GM18526 (cell line): ENCODE data around the gene IFI27L1.
A peak's percentile ranks its signal among the peaks of the same experiment; 100 is the strongest.

ENCODE experiments used
- POLR2A ChIP-seq: IDR thresholded peaks from 3 replicates; pipeline ENCODE4 v1.6.1; 2011; ENCODE audit not compliant: insufficient read length; ENCODE audit errors: extremely low read depth

The IFI27L1 gene, protein sequence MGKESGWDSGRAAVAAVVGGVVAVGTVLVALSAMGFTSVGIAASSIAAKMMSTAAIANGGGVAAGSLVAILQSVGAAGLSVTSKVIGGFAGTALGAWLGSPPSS

DNA sequence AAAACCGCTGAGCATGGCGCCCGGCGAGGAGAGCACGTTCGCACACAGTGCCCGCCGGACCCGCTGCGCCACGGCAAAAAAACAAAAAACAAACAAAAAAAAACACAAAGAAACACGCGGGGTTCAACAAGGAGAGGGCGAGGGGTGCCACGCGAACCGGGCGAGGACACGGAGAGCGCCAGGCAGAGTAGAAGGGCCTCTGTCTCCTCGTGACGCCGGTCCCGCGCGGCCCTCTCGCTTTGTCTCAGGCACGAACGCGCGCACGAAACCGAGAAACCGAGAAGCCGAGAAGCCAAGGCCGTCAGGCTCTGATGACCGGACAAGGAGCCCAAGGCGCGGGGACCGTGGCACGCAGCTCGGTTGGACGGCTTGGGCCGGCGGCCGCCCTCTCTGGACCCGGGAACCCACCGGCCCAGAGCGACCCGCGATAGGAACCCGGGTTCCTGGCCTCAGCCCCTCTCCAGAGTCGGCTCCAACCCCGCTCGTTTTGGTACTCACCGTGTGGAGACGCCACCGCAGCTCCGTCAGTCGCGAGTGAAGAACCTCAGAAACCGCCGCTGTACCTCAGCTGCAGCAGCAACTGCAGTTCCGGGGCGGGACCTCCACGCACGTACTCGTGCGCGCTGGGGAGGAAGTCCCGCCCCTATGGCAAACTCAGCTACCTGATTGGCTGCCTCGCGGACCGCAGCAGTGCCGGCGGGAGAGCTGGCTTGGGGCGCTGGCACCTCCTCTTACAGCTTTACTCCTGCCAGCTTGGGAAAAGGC is at the start of gene IFI27L1, which contains the start of gene DDX24:
Gene IFI27L1, plus strand, starts transcription at position 690 of the 765 bp plus-strand sequence. CDS start 15,628 bp downstream, outside the sequence.
Gene DDX24, minus strand, starts transcription at position 582 of the 765 bp plus-strand sequence. CDS start 1,460 bp downstream, outside the sequence.
- peak; percentile 92 for TF ChIP-seq POLR2A

- TF ChIP-seq POLR2A, result no peak
Observed at GRCh38 chr14:94031883-94032279, 49.2 kb upstream of the IFI27L1 start.

DNA sequence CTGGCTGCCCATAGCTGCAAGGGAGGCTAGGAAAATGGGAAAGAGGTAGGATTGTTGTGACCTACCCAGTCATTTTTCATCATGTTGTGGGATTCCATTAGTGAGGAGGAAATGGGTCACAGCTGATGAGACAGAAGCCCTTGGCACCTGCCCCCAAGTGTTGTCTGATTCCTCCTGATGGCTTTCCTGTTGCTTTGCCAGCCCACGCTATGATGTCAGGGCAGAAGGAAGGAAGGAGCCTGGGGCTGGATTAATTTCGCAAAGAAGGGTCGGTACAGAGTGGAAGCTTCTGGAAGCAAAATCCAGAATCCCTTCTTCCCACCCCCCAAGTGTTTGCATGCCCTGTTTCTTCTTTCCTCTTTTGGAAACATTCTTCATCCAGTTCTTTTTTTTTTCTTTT is 46.2 kb upstream of the IFI27L1 start:
- TF ChIP-seq POLR2A, result no peak

DNA sequence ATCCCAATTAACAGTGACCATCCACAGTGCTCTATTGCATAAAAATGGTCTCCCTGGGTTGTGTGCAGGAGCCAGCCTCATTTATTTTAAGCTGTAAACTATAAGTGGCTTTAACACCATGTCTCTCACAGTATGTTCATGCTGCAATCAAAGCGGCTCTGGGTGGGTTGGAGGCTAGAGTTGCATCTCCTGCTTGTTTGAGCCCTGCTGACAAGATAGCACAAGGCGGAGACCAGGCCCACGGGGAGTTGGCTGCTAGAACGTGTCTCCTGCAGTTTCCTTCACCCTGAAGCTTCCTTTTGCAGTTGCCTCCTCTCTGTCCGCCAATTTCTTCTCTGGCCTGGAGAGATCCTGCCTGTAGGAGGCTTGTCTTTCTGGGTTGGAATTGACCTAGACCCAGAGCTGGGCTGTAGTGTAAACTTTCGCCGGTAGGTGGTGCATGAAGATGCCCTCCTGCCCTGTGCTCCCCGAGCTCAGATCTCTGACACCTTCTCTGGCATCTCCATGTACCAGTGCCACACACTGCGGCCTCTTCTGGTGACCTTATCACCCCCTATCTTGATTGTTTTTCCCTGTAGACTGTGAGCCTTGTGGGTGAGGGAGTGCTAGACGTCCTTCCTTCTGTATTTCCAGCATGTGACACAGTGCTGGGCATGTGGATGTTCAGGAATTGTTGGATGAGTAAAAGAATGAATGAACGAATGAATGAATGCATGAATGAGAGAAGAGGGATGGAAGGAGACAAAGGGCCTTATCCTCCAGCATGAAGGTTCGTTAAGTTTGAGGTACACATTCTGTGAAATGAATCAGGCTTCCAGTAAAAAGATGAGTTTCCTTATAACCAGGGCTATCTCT is 44.6 kb upstream of the IFI27L1 start:
- TF ChIP-seq POLR2A, result no peak

GRCh38 chr14:94037954-94038353 is 43.2 kb upstream of the IFI27L1 start:
- no peak for TF ChIP-seq POLR2A

DNA sequence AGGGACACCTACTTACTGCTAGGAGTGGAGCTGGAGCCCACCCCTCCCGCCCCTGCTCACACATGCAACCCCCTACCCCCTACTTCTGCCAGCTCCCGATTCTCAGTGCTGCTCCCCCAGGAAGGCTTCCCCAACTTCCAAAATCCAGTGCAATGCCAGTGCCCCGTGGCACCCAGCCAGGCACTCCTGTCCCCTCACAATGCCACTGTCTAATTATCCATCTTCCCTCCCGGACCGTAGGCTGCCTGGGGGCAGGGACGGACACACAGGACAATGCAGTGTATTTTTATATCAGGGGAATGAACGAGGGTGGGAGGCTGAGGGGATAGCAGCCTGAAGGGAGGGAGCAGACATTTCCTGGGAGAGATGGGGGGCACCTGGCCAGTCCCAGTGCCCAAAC is 42.6 kb upstream of the IFI27L1 start:
- no peak for TF ChIP-seq POLR2A

- TF ChIP-seq POLR2A, result no peak
Observed at GRCh38 chr14:94038921-94039629, 42.0 kb upstream of the IFI27L1 start.

DNA sequence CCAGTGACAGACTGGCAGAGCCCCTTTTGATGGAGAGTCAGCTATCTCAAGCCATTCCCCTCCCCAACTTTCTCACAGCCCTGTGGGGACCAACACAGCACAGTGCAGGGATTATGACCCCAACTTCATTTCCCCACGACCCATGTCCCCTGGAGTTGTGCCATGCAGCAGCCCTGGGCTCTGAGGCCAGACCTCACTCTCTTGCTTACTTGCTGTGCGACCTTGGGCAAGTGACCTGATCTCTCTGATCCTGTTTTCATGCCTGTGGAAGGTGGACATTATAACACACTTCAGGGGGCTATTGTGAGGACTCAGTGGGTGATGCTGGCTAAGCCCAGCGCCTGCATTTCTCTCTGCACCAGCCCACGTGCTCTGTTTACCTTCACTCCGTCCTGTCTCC is 40.9 kb upstream of the IFI27L1 start:
- no peak for TF ChIP-seq POLR2A

DNA sequence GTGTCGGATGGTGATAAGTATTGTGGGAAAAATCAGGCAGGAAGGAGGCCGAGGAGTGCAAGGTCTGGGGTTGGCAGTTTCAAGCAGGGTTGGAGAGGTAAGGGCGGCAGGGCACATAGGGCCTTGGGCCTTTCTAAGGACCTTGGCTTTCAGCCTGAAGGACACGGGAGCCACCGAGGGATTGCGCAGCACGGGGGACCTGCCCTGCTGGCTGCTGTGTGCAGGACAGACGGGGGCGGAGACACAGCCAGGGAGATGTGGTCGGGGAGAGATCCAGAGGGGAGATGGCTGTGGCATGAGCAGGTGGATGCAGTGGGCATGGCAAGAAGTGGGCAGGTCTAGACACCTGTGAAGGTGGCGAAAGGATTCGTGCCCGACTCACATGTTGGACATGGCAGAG is 40.3 kb upstream of the IFI27L1 start:
- TF ChIP-seq POLR2A, result no peak

GRCh38 chr14:94041551-94042346 is 39.4 kb upstream of the IFI27L1 start:
- TF ChIP-seq POLR2A, result no peak

DNA sequence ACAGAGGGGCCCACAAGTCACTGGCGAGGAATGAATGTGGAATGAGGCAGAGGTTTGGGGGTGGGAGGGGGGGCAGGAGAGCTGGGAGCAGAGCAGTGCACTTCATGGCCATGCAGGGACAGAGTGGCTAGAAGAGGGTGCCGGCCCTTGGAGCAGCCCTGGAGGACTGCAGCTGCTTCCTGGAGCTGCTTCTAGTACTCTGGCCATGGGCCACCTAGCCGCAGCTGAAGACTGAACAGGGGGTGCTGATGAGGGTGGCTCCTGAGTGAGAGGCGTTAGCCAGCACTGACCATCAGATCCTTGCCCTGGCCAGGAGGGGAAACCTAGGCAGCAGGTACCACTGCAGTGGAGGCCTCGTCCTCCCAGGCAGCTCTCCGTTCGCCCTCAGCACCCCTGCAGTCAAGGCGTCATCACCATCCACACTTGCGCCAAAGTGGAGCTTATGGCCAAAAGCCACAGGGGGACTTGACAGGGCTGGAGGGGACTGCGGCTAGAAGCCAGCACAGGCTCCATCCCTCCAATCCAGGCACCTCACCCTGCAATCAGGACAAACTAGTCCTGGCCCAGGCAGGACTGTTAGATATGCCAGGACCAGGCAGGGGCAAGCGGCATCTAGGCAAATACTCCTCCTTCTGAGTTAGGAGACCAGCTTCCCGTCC is 38.5 kb upstream of the IFI27L1 start:
- TF ChIP-seq POLR2A, result no peak

DNA sequence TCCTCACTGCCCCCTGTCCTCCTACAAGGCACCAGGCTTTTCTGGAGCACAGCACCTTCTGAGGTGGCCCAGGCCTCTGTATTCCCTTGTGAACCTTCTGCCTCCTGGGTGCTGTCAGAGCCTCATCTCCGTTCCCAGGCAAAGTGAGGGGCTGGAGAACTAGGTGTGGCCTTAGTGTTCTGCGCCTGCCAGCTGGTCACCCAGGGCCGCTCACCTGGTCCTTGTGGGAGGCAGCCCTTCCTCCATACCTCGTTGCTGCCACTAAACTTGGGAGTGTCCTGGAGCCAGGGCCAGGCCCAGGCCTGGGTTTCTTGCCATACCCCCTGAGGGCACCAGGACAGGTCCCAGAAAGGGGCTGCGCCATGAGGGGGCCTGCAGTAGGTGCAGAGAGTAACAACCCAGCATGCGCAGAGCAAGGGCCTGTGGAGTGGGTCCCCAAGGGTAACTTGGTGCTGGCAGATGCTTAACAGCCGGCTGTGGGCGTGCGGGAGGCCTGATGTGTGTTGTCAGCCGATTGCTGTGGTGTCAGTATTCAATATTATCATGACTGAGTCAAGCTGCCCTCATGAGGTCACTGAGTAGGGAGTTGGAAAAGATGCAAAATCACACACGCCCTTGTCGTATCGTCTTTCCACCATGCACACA is 37.9 kb upstream of the IFI27L1 start:
- no peak for TF ChIP-seq POLR2A

DNA sequence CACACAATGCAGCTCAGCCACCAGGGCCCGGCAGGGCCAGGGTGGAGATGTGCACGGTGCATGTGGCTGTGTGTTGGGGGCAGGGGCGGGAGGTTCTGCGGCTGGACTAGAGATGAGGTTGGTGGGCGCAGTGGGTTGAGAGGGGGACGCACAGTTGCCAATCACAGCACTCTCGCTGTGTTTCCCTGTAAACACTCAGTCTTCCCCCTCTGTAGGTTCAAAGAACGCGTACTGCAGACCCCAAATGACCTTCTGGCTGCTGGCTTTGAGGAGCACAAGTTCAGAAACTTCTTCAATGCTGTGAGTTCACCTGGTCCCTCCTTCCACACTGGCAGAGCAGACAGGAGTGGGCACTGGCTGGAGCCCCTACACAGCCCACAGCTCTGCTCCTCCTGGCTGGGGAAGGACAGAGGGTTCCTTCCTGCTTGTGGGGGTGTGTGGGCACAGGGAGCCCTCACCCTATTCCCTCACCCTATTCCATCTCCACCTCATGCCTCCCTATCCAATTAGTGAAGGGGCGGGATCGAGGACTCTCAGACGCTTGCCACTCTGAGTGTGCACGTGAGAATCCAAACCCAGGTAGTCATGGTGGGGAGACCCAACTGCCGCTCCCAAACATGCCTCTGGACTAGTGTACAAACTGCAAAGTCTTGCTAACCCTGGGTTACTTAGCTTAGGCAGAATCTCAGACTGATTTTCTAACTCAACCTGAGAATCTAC is 37.2 kb upstream of the IFI27L1 start:
- TF ChIP-seq POLR2A, result no peak
